ENCODE measurements around the gene PRXL2C. TPM values are rescaled to one million over a fixed set of nuclear protein-coding genes. Genes with fewer than 3 reads are reported as not detected.
"Not testable (repeated sequence)": the region's sequence is repeated elsewhere in the genome, so short reads cannot be mapped to it uniquely, and the experiment has no call there.

Gene PRXL2C
- polyA plus RNA-seq, 3 donors: 5.1 to 26.4 (median 15.7) TPM

- no peak overlapping the region for H3K27ac ChIP-seq (ENCODE audit: low read depth, low read length)
- WGBS, 3 donors: 74 to 84% (median 82%) methylated on average over 22 of the region's 22 CpGs
These were observed 37.5 kb downstream of the PRXL2C start for GRCh38 chr9:96617439-96618185.

GRCh38 chr9:96616817-96617438, 38.2 kb downstream of the PRXL2C start:
- 80 to 90% (median 87%) methylated on average over 7 of the region's 7 CpGs for WGBS, 3 donors
- H3K27ac ChIP-seq (ENCODE audit: low read depth, low read length): no peak overlapping the region

- no peak overlapping the region for H3K27ac ChIP-seq (ENCODE audit: low read depth, low read length)
- 86 to 88% (median 88%) methylated on average over 6 of the region's 6 CpGs for WGBS, 3 donors
These were observed 39.7 kb downstream of the PRXL2C start for GRCh38 chr9:96615411-96615810.

DNA sequence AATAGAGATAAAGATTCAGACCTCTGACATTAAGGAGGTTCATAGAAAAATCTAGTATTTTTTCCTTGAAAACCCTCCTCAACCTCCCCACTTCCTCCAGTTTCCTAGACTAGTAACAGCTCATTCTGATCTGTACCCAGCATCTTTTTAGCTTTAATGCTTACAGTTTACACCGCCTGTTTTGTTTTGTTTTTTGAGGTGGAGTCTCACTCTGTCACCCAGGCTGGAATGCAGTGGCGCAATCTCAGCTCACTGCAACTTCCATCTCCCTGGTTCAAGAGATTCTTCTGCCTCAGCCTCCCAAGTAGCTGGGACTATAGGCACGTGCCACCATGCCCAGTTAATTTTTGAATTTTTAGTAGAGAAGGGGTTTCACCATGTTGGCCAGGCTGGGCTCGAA, 40.5 kb downstream of the PRXL2C start:
- WGBS, 3 donors: 87 to 93% (median 90%) methylated on average over 4 of the region's 4 CpGs
- not testable (repeated sequence) for H3K27ac ChIP-seq (ENCODE audit: low read depth, low read length)

- no peak overlapping the region for H3K27ac ChIP-seq (ENCODE audit: low read depth, low read length)
- 42 to 51% (median 42%) methylated on average over 1 of the region's 1 CpG for WGBS, 3 donors
These were observed 42.0 kb downstream of the PRXL2C start for GRCh38 chr9:96612966-96613589.

- H3K27ac ChIP-seq (ENCODE audit: low read depth, low read length): no peak overlapping the region
- WGBS, 3 donors: 33 to 49% (median 41%) methylated on average over 12 of the region's 12 CpGs
These were observed 42.8 kb downstream of the PRXL2C start for GRCh38 chr9:96612105-96612965.

- 86 to 96% (median 92%) methylated on average over 3 of the region's 3 CpGs for WGBS, 3 donors
- no peak overlapping the region for H3K27ac ChIP-seq (ENCODE audit: low read depth, low read length)
These were observed 43.8 kb downstream of the PRXL2C start for GRCh38 chr9:96611302-96611701.

GRCh38 chr9:96609732-96610131, 45.4 kb downstream of the PRXL2C start:
- H3K27ac ChIP-seq (ENCODE audit: low read depth, low read length): no peak overlapping the region

DNA sequence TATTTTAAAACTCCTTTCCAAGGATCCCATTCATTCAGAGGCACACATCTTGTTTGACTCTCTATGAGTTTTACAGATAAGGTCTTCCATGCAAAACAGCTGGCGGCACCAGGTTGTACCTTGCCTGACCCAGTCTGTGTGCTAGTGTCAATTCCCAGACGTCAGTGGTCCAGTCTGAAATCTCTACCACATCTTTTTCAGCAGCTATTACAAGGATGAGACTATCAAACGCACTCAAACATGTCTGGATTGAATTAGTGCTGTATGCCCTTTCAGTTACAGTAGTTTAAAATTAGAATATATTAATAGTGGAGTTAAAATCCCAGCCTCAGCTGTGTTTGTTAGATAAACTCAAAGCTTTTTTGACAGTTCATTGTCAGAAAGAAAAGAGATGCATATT, 47.1 kb downstream of the PRXL2C start:
- WGBS, 3 donors: 80 to 86% (median 84%) methylated on average over 3 of the region's 3 CpGs
- no peak overlapping the region for H3K27ac ChIP-seq (ENCODE audit: low read depth, low read length)

- H3K27ac ChIP-seq (ENCODE audit: low read depth, low read length): no peak overlapping the region
- WGBS, 3 donors: 83 to 92% (median 85%) methylated on average over 3 of the region's 3 CpGs
These were observed 49.8 kb downstream of the PRXL2C start for GRCh38 chr9:96605328-96605727.

GRCh38 chr9:96604004-96604319, 51.2 kb downstream of the PRXL2C start:
- WGBS, 3 donors: 39 to 49% (median 48%) methylated on average over 3 of the region's 3 CpGs
- H3K27ac ChIP-seq (ENCODE audit: low read depth, low read length): no peak overlapping the region

GRCh38 chr9:96603305-96604003, 51.7 kb downstream of the PRXL2C start:
- no peak overlapping the region for H3K27ac ChIP-seq (ENCODE audit: low read depth, low read length)
- WGBS, 3 donors: 67 to 76% (median 72%) methylated on average over 8 of the region's 8 CpGs

DNA sequence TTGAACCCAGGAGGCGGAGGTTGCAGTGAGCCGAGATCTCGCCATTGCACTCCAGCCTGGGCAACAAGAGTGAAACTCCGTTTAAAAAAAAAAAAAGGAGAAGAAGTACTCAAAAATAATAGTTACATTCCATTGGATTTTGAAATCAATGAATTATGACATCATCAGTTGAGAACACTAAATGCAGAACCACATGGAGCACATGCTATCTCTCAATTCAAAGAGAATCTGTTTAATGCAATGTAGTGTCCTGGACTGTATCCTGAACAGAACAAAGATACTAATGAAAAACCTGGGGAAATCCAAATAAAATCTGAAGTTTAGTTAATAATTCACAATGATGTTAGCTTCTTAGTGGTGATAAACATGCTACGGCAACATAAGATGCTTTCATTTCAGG, 55.8 kb downstream of the PRXL2C start:
- 87 to 93% (median 90%) methylated on average over 5 of the region's 5 CpGs for WGBS, 3 donors
- H3K27ac ChIP-seq (ENCODE audit: low read depth, low read length): no peak overlapping the region

DNA sequence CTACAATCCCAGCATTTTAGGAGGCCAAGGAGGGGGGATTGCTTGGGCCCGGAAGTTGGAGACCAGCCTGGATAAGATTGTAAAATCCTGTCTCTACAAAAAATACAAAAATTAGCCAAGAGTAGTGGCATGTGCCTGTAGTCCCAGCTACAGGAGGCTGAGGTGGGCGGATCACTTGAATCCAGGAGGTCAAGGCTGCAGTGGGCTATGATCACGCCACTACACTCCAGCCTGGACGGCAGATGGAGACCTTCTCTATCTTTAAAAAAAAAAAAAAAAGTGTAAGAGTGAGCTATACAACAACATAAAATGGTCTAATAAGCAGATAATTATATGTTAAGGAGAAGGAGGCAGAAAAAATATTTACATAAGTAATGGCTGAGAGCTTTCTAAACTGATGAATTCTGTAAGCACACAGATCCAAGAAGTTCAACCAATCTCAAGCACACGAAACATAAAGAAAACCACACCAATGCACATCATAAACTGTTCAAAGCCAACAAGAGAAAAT, 58.5 kb downstream of the PRXL2C start:
- WGBS, 3 donors: 92 to 96% (median 96%) methylated on average over 5 of the region's 5 CpGs
- H3K27ac ChIP-seq (ENCODE audit: low read depth, low read length): no peak overlapping the region

Other genes with a start within 250 kb of the PRXL2C start
- under 1 TPM; 0.22 to 0.71 (median 0.51) TPM for gene ZNF367, start 236.9 kb downstream of the PRXL2C start, polyA plus RNA-seq
- gene HABP4, start 205.1 kb downstream of the PRXL2C start, polyA plus RNA-seq: 10 to 100 TPM in 2 of 3 donors, 1 to 10 TPM in 1; 3.1 to 17.9 (median 10.9) TPM
- gene CDC14B, start 35.5 kb downstream of the PRXL2C start, polyA plus RNA-seq: 10 to 100 TPM in 2 of 3 donors, 1 to 10 TPM in 1; 7.8 to 15.7 (median 10.5) TPM
- 1 to 10 TPM; 2.7 to 5.7 (median 3.0) TPM for gene ZNF510, start 122.8 kb upstream of the PRXL2C start, polyA plus RNA-seq
- gene ZNF782, start 199.2 kb upstream of the PRXL2C start, polyA plus RNA-seq: 1 to 10 TPM in 2 of 3 donors, under 1 TPM in 1; 0.67 to 2.5 (median 1.1) TPM

Measured in adipose tissue (tissue), 3 donors.